ENCODE results near the gene NKX2-3. TPM values are rescaled to one million over a fixed set of nuclear protein-coding genes. Genes with fewer than 3 reads are reported as not detected.

NKX2-3 gene
- total and polyA plus RNA-seq, 2 donors = 0.05 to 0.09 TPM

DNA sequence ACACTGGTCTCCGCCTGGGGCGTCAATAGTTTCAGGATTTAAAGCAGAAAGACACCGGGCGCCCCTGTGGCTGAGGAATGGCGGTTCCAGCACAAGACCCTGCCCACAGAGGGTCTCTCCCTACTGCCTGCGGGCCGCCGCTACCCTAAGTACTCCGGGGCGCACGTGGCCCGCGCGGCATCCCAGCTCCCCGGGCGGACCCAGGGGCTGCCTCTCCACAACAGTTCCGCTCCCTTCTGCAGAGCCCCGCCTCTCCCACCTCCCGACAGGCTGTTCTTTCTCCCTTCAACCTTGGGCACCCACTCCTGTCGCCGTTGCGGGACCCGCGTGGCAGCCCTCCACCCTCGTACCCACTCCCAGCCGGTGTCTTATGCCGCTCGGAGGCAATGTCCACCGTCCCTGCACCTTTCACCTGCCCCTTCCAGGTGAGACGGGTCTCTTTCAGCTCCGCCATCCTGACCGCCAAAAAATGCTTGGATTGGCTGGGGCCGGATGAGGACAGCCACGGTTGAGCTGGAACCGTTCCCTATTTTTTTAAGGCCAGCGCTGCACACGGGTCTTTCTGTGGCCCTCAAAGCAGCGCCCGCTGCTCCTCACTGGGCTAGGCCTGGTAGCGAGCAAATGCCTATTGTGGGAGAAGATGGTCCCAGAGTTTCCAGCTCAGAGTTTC is 1.6 kb upstream of the NKX2-3 start:
- H3K36me3 ChIP-seq (ENCODE audit: control insufficient read depth in 2 of 2, insufficient read depth in 2 of 2, low read length in 1 of 2) = no peaks in the 10 kb centered on the region
- H3K27me3 ChIP-seq (ENCODE audit: control insufficient read depth in 2 of 2, insufficient read depth in 1 of 2, low read length in 1 of 2) = peaks cover 88 to 98% of the 10 kb centered on the region in 2 donors
- H3K4me3 ChIP-seq (ENCODE audit: low read length in 2 of 2) = peak overlapping the region in 1 of 2 donors; percentile 24
- H3K9me3 ChIP-seq (ENCODE audit: control insufficient read depth in 2 of 2, insufficient read depth in 1 of 2, low read length in 1 of 2) = peaks cover 2 to 10% of the 10 kb centered on the region in 2 donors
- 15% methylated on average over 40 of the region's 40 CpGs for WGBS
- peaks cover 0 to 11% of the 10 kb centered on the region in 2 donors for H3K4me1 ChIP-seq (ENCODE audit: control insufficient read depth in 2 of 2, insufficient read depth in 2 of 2, low read length in 2 of 2)
- H3K27ac ChIP-seq (ENCODE audit: low read depth in 1 of 2, low read length in 1 of 2) = no peak overlapping the region
- no peak for DNase-seq (ENCODE audit: low read depth in 6 of 9, low spot score in 9 of 9)

DNA sequence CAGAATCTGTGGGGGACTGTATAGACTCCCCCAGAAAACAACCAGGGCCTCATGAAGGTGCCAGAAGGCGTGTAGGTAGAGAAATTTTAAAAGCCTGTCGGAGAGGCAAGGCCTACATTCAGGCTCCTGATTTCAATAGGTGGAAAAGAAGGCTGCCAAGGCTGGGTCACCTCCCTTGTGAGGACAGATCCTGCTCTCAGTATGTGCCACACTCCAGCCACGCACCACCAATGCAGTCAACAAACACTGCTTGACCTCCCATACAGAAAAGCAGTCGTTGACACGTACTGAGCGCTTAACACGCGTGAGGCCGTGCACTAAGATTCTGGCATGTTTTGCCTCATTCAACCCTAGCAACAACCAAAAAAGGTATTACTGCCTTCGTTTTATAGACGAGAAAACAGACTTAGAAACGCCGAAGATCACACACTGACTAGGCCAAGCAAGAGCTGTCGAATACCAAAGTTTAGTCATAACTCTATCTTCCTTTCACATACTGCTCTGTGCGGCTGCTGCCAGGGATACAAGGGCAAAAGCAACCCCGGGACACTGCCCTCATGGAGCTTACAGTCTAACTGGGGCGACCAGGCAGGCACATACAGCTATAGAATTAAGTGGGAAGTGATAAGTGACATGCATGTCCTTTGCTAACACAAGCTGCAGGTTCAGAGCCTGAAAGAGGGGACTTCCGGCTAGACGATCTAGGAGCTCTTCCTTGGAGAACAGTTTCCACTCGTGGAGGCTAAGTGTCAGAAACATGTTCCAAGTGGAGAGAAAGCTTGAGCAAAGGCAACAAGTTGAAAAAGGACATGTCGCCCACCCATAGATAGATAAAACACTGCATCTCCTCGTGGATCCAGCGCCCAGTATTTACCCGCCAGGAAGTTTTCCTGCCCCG is 797 bp upstream of the NKX2-3 start:
- no peak for DNase-seq (ENCODE audit: low read depth in 6 of 9, low spot score in 9 of 9)
- Histone ChIP-seq H3K4me1 (ENCODE audit: control insufficient read depth in 2 of 2, insufficient read depth in 2 of 2, low read length in 2 of 2) (peaks cover 0 to 11% of the 10 kb centered on the region in 2 donors), H3K36me3 (ENCODE audit: control insufficient read depth in 2 of 2, insufficient read depth in 2 of 2, low read length in 1 of 2) (no peaks in the 10 kb centered on the region), H3K27me3 (ENCODE audit: control insufficient read depth in 2 of 2, insufficient read depth in 1 of 2, low read length in 1 of 2) (peaks cover 89 to 98% of the 10 kb centered on the region in 2 donors), H3K9me3 (ENCODE audit: control insufficient read depth in 2 of 2, insufficient read depth in 1 of 2, low read length in 1 of 2) (peaks cover 2 to 10% of the 10 kb centered on the region in 2 donors), H3K27ac (ENCODE audit: low read depth in 1 of 2, low read length in 1 of 2) (no peak overlapping the region), H3K4me3 (ENCODE audit: low read length in 2 of 2) (peak overlapping the region in 1 of 2 donors; percentile 42)
- 53% methylated on average over 25 of the region's 25 CpGs for WGBS

DNA sequence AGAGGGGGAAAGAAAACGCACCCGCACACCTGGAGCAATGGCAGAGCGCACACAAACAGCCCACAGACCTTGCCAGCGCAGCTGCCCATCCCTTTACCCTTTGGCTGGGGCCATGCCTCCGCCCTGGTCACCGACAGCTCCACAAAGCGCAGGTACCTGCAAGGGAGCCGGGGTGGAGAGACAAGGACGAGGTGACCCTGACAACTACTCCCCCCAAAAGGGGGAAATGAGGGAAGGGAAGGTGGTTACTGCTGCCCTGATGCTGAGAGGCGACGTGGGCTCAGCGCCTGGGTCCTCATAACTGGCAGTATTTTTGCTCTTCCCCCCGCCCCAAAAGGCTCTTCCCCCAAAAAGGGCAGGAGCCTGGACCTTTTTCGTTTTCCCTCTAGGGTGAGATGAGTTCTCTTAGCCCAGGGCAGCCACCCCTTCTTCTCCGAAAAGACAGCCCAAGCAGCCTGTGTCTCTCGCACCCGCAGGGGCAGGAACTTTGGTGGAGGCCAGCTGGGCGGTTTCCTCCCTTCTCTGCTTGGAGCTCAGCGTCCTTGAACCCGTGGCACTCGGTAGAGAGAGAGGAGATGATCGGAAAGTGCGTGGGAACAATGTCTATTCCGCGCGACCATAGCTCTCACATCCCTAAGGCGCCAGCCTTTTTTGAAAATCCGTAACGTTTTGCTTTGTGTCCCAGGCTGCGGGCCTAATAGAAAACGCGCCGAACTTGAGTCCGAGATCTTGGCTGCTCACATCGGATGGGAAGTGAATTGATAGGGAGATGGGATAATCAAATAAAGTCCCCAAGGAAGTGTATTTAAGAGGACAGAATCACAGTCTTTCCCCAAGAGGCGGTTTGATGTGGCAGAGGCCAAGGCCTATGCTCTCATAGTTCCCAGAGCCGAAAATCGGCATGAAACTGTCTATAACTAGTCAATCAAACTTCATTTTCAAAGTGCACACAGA is 1.0 kb downstream of the NKX2-3 start:
- H3K4me3 ChIP-seq (ENCODE audit: low read length in 2 of 2) = no peak overlapping the region
- WGBS = 11% methylated on average over 38 of the region's 38 CpGs

DNA sequence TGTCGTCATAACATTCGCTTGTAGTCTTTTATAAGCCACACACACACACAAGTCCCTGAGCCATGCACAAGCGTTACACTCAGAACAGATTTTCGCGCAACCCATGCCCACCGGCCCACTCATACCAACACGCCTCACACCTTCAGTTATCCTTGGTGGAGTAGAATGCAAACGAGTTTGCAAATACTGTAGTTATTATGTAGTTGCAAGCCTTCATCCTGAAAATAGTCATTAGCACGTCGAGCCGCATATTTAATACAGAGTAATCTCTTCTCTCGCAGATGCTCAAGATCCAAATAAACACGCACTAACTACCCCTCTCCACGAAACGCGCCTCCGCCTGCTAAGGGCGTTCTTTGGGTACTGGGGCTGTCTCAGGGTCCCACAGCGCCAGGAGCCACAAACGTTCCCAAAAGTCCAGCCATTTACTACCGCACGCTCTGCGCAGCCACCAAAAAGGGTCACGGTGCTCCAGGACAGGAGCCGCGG is 1.8 kb downstream of the NKX2-3 start:
- no peak overlapping the region for H3K27ac ChIP-seq (ENCODE audit: low read depth in 1 of 2, low read length in 1 of 2)
- peaks cover 98% of the 10 kb centered on the region in 2 donors for H3K27me3 ChIP-seq (ENCODE audit: control insufficient read depth in 2 of 2, insufficient read depth in 1 of 2, low read length in 1 of 2)
- H3K9me3 ChIP-seq (ENCODE audit: control insufficient read depth in 2 of 2, insufficient read depth in 1 of 2, low read length in 1 of 2) = peaks cover 2 to 10% of the 10 kb centered on the region in 2 donors
- peaks cover 0 to 11% of the 10 kb centered on the region in 2 donors for H3K4me1 ChIP-seq (ENCODE audit: control insufficient read depth in 2 of 2, insufficient read depth in 2 of 2, low read length in 2 of 2)
- WGBS = 19% methylated on average over 26 of the region's 26 CpGs
- DNase-seq (ENCODE audit: low read depth in 6 of 9, low spot score in 9 of 9) = no peak
- H3K4me3 ChIP-seq (ENCODE audit: low read length in 2 of 2) = no peak overlapping the region
- H3K36me3 ChIP-seq (ENCODE audit: control insufficient read depth in 2 of 2, insufficient read depth in 2 of 2, low read length in 1 of 2) = no peaks in the 10 kb centered on the region

More for the DNA sequence above, 1.0 kb downstream of the NKX2-3 start:
- H3K9me3 ChIP-seq (ENCODE audit: control insufficient read depth in 2 of 2, insufficient read depth in 1 of 2, low read length in 1 of 2) = peaks cover 2 to 10% of the 10 kb centered on the region in 2 donors
- no peak overlapping the region for H3K27ac ChIP-seq (ENCODE audit: low read depth in 1 of 2, low read length in 1 of 2)
- peaks cover 0 to 11% of the 10 kb centered on the region in 2 donors for H3K4me1 ChIP-seq (ENCODE audit: control insufficient read depth in 2 of 2, insufficient read depth in 2 of 2, low read length in 2 of 2)
- H3K36me3 ChIP-seq (ENCODE audit: control insufficient read depth in 2 of 2, insufficient read depth in 2 of 2, low read length in 1 of 2) = no peaks in the 10 kb centered on the region
- DNase-seq (ENCODE audit: low read depth in 6 of 9, low spot score in 9 of 9) = no peak
- H3K27me3 ChIP-seq (ENCODE audit: control insufficient read depth in 2 of 2, insufficient read depth in 1 of 2, low read length in 1 of 2) = peaks cover 91 to 98% of the 10 kb centered on the region in 2 donors

DNA sequence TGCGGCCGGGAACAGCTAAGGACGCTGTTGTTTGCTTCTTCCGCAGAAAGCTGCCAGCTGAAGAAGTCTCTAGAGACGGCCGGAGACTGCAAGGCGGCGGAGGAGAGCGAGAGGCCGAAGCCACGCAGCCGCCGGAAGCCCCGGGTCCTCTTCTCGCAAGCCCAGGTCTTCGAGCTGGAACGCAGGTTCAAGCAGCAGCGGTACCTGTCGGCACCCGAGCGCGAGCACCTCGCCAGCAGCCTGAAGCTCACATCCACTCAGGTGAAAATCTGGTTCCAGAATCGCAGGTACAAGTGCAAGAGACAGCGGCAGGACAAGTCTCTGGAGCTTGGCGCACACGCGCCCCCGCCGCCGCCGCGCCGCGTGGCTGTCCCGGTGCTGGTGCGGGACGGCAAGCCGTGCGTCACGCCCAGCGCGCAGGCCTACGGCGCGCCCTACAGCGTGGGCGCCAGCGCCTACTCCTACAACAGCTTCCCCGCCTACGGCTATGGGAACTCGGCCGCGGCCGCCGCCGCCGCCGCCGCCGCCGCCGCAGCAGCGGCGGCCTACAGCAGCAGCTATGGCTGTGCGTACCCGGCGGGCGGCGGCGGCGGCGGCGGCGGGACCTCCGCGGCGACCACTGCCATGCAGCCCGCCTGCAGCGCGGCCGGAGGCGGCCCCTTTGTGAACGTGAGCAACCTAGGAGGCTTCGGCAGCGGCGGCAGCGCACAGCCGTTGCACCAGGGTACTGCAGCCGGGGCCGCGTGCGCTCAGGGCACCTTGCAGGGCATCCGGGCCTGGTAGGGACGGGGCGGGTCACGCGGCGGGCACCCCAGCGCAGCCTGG is 2.4 kb downstream of the NKX2-3 start:
- H3K4me1 ChIP-seq (ENCODE audit: control insufficient read depth in 2 of 2, insufficient read depth in 2 of 2, low read length in 2 of 2) = peaks cover 0 to 11% of the 10 kb centered on the region in 2 donors
- DNase-seq (ENCODE audit: low read depth in 6 of 9, low spot score in 9 of 9) = no peak
- H3K27me3 ChIP-seq (ENCODE audit: control insufficient read depth in 2 of 2, insufficient read depth in 1 of 2, low read length in 1 of 2) = peaks cover 96 to 98% of the 10 kb centered on the region in 2 donors
- peak overlapping the region in 1 of 2 donors; percentile 18 for H3K4me3 ChIP-seq (ENCODE audit: low read length in 2 of 2)
- no peaks in the 10 kb centered on the region for H3K36me3 ChIP-seq (ENCODE audit: control insufficient read depth in 2 of 2, insufficient read depth in 2 of 2, low read length in 1 of 2)
- H3K9me3 ChIP-seq (ENCODE audit: control insufficient read depth in 2 of 2, insufficient read depth in 1 of 2, low read length in 1 of 2) = peaks cover 2 to 7% of the 10 kb centered on the region in 2 donors
- no peak overlapping the region for H3K27ac ChIP-seq (ENCODE audit: low read depth in 1 of 2, low read length in 1 of 2)
- 2% methylated on average over 100 of the region's 100 CpGs for WGBS

DNA sequence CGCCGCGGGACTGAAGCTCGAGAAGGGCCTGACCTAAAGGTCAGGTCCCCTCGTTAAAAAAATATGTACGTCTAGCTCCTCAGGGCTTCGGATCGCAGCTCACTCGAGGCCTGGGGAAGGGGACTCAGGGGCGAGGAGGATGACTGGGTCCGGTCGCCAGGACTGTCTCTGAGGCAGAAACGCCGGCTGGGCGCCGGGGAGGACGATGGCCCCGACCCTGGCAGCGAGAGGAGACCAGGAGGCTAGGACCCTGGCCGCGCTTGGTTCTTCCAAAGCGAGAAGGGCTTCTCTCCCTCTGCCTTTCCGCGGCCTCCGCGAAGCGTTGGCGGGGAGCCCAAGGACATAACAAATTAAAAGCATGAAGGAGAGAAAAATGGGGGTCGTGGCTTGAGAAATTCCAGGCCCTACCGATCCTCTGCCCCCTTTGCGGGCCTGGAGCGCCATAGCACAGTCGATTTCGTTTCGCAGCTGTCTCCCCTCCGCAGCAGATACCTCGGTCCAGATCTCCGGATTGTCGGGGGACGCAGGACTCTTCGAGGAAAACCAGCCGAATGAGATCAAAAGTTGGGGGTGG is 3.1 kb downstream of the NKX2-3 start:
- Histone ChIP-seq H3K36me3 (ENCODE audit: control insufficient read depth in 2 of 2, insufficient read depth in 2 of 2, low read length in 1 of 2) (no peaks in the 10 kb centered on the region), H3K4me3 (ENCODE audit: low read length in 2 of 2) (no peak overlapping the region), H3K27me3 (ENCODE audit: control insufficient read depth in 2 of 2, insufficient read depth in 1 of 2, low read length in 1 of 2) (peaks cover 92 to 98% of the 10 kb centered on the region in 2 donors), H3K27ac (ENCODE audit: low read depth in 1 of 2, low read length in 1 of 2) (no peak overlapping the region), H3K9me3 (ENCODE audit: control insufficient read depth in 2 of 2, insufficient read depth in 1 of 2, low read length in 1 of 2) (peaks cover 2 to 7% of the 10 kb centered on the region in 2 donors), H3K4me1 (ENCODE audit: control insufficient read depth in 2 of 2, insufficient read depth in 2 of 2, low read length in 2 of 2) (peaks cover 0 to 10% of the 10 kb centered on the region in 2 donors)
- DNase-seq (ENCODE audit: low read depth in 6 of 9, low spot score in 9 of 9) = no peak
- WGBS = 24% methylated on average over 42 of the region's 42 CpGs

DNA sequence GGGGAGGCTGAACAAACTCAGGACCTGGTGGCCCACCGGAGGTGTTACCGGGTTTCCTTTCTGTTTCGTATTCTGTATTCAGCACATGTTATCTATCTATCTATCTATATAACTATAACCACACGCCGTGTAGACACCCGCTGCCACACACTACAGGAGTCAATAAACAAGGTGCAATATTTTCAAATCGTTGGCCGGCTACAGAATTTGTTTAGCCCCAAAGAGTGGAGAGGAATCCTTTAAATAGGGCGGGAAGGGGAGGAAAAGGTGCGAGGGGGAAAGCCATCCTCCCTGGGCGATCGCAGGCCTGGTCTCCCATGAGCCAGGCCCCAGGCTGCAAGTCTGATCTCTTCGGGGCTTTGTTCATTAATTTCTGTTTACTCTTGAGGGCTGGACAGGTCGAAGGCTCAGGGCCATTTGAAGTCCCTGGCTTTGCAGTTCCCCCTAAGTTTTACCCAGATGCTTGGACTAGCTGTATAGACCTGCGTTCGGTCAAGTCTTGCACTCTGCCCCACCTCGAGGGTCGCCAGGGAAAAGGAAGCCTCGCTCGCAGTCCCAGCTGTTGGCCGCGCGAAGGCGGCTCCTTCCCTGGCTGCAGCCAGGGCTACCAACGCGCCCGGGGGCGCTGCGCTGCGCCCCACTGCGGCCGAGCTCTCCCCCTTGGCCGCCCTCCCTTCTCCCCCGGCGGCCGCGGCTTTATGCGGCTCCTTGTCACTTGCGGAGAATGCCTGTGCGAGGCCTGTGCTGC is 3.8 kb downstream of the NKX2-3 start:
- Histone ChIP-seq H3K4me1 (ENCODE audit: control insufficient read depth in 2 of 2, insufficient read depth in 2 of 2, low read length in 2 of 2) (peaks cover 0 to 8% of the 10 kb centered on the region in 2 donors), H3K36me3 (ENCODE audit: control insufficient read depth in 2 of 2, insufficient read depth in 2 of 2, low read length in 1 of 2) (no peaks in the 10 kb centered on the region), H3K4me3 (ENCODE audit: low read length in 2 of 2) (no peak overlapping the region), H3K27me3 (ENCODE audit: control insufficient read depth in 2 of 2, insufficient read depth in 1 of 2, low read length in 1 of 2) (peaks cover 93 to 98% of the 10 kb centered on the region in 2 donors), H3K27ac (ENCODE audit: low read depth in 1 of 2, low read length in 1 of 2) (no peak overlapping the region), H3K9me3 (ENCODE audit: control insufficient read depth in 2 of 2, insufficient read depth in 1 of 2, low read length in 1 of 2) (peaks cover 2 to 7% of the 10 kb centered on the region in 2 donors)
- 16% methylated on average over 40 of the region's 40 CpGs for whole genome bisulfite sequencing
- no peak for DNase-seq (ENCODE audit: low read depth in 6 of 9, low spot score in 9 of 9)

All from thymus (tissue), 11 donors.